Measurements from ENCODE around the gene GRIK2. TPM values are rescaled to one million over a fixed set of nuclear protein-coding genes. Genes with fewer than 3 reads are reported as not detected.

Gene GRIK2
- polyA plus RNA-seq, 1 of the 3 experiments (the other 2 are of a cell fraction), result 0.30 TPM

GRCh38 chr6:101397199-101397598 lies 3.7 kb downstream of the GRIK2 start:
- no peaks in the 10 kb centered on the region for H3K36me3 ChIP-seq (replicated peaks in 1 of 2; ENCODE audit: control insufficient read depth in 1 of 2, insufficient read depth in 2 of 2, low read length in 1 of 2)
- DNase-seq, result peak; percentile 60
- CTCF ChIA-PET, result interaction anchor here (0.6 to 0.7 kb wide), 3 partner anchors 169 to 1859 kb away, joined by 3 read pairs; no protein-coding TSS in a partner anchor
- no peak overlapping the region for H3K27ac ChIP-seq (ENCODE audit: low read depth in 2 of 2, low read length in 1 of 2)
- no peaks in the 10 kb centered on the region for H3K79me2 ChIP-seq (ENCODE audit: insufficient read depth)
- no peak overlapping the region for H3K9ac ChIP-seq
- no peaks in the 10 kb centered on the region for H3K9me3 ChIP-seq
- no peaks in the 10 kb centered on the region for H3F3A ChIP-seq (replicated peaks; ENCODE audit: insufficient read depth)
- H3K9me2 ChIP-seq, result no peaks in the 10 kb centered on the region
- POLR2A ChIA-PET, result no interaction called here
- no peak overlapping the region for H3K4me2 ChIP-seq
- H3K4me1 ChIP-seq (ENCODE audit: control insufficient read depth in 1 of 2, insufficient read depth in 2 of 2, low read depth in 1 of 2, low read length in 1 of 2), result peaks cover 0 to 23% of the 10 kb centered on the region in 2 experiments; a peak in 2 of 4 replicates
- H3K4me3 ChIP-seq (ENCODE audit: low read depth in 2 of 2, low read length in 1 of 2), result no peak overlapping the region
- no peaks in the 10 kb centered on the region for H4K20me1 ChIP-seq (ENCODE audit: insufficient read depth)
- TF ChIP-seq, protein P1, sequence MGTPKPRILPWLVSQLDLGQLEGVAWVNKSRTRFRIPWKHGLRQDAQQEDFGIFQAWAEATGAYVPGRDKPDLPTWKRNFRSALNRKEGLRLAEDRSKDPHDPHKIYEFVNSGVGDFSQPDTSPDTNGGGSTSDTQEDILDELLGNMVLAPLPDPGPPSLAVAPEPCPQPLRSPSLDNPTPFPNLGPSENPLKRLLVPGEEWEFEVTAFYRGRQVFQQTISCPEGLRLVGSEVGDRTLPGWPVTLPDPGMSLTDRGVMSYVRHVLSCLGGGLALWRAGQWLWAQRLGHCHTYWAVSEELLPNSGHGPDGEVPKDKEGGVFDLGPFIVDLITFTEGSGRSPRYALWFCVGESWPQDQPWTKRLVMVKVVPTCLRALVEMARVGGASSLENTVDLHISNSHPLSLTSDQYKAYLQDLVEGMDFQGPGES (IDR thresholded peaks at IDR 0.05; ENCODE audit: low read depth, low read length), result no peak
- TF ChIP-seq TEAD4 (IDR thresholded peaks at IDR 0.05; ENCODE audit: borderline replicate concordance, insufficient read depth) (no peak), MXI1 (IDR thresholded peaks at IDR 0.05; ENCODE audit: low read depth, low read length) (no peak), SIN3A (IDR thresholded peaks at IDR 0.05; ENCODE audit: borderline replicate concordance, low read depth, low read length) (no peak), MEF2A (IDR thresholded peaks at IDR 0.05; ENCODE audit: borderline replicate concordance, low read depth) (no peak), RXRA (IDR thresholded peaks at IDR 0.05; ENCODE audit: borderline replicate concordance, low read depth) (no peak), RFX5 (IDR thresholded peaks at IDR 0.05; ENCODE audit: low read length) (no peak), NRF1 (IDR thresholded peaks at IDR 0.05; ENCODE audit: low read depth, low read length) (no peak), GATA2 (CRISPR knock-in tag; IDR thresholded peaks at IDR 0.05) (no peak), REST (IDR thresholded peaks at IDR 0.05; ENCODE audit: low read depth, low read length) (no peak), FOXJ3 (CRISPR knock-in tag; IDR thresholded peaks at IDR 0.05) (no peak), SMC3 (IDR thresholded peaks at IDR 0.05; ENCODE audit: low read depth, low read length) (peak; percentile 41; the same call in 1 of the 2 replicates), JUND (IDR thresholded peaks at IDR 0.05) (no peak), FOSL2 (IDR thresholded peaks at IDR 0.05; ENCODE audit: borderline replicate concordance, low read depth) (no peak), NFIC (IDR thresholded peaks at IDR 0.05; ENCODE audit: borderline replicate concordance) (no peak), RAD21 (IDR thresholded peaks at IDR 0.05; ENCODE audit: low read length) (peak; percentile 86), ZBTB33 (IDR thresholded peaks at IDR 0.05; ENCODE audit: borderline replicate concordance, low read depth) (no peak)
- TF ChIP-seq, protein P2, sequence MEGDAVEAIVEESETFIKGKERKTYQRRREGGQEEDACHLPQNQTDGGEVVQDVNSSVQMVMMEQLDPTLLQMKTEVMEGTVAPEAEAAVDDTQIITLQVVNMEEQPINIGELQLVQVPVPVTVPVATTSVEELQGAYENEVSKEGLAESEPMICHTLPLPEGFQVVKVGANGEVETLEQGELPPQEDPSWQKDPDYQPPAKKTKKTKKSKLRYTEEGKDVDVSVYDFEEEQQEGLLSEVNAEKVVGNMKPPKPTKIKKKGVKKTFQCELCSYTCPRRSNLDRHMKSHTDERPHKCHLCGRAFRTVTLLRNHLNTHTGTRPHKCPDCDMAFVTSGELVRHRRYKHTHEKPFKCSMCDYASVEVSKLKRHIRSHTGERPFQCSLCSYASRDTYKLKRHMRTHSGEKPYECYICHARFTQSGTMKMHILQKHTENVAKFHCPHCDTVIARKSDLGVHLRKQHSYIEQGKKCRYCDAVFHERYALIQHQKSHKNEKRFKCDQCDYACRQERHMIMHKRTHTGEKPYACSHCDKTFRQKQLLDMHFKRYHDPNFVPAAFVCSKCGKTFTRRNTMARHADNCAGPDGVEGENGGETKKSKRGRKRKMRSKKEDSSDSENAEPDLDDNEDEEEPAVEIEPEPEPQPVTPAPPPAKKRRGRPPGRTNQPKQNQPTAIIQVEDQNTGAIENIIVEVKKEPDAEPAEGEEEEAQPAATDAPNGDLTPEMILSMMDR (IDR thresholded peaks at IDR 0.05), result peak; percentile 44
- TF ChIP-seq, protein P3, sequence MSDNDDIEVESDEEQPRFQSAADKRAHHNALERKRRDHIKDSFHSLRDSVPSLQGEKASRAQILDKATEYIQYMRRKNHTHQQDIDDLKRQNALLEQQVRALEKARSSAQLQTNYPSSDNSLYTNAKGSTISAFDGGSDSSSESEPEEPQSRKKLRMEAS (IDR thresholded peaks at IDR 0.05; ENCODE audit: low read depth), result no peak
- TF ChIP-seq, protein P4, sequence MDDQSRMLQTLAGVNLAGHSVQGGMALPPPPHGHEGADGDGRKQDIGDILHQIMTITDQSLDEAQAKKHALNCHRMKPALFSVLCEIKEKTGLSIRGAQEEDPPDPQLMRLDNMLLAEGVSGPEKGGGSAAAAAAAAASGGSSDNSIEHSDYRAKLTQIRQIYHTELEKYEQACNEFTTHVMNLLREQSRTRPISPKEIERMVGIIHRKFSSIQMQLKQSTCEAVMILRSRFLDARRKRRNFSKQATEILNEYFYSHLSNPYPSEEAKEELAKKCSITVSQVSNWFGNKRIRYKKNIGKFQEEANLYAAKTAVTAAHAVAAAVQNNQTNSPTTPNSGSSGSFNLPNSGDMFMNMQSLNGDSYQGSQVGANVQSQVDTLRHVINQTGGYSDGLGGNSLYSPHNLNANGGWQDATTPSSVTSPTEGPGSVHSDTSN (IDR thresholded peaks at IDR 0.05), result no peak
- H3K27me3 ChIP-seq (ENCODE audit: insufficient read depth), result peaks cover 59% of the 10 kb centered on the region
- WGBS (ENCODE audit: low lambda C conversion rate), result 4% methylated on average over 4 of the region's 4 CpGs
- H2AFZ ChIP-seq (ENCODE audit: low read depth), result no peak overlapping the region
